ENCODE measurements around the gene FRAT1.
A peak's percentile ranks its signal among the peaks of the same experiment; 100 is the strongest.
"Not testable (repeated sequence)": the region's sequence is repeated elsewhere in the genome, so short reads cannot be mapped to it uniquely, and the experiment has no call there.

The FRAT1 gene, protein sequence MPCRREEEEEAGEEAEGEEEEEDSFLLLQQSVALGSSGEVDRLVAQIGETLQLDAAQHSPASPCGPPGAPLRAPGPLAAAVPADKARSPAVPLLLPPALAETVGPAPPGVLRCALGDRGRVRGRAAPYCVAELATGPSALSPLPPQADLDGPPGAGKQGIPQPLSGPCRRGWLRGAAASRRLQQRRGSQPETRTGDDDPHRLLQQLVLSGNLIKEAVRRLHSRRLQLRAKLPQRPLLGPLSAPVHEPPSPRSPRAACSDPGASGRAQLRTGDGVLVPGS

GRCh38 chr10:97318772-97319651, at the start of gene FRAT1:
TSS of gene FRAT1 (plus strand) at chr10:97319271. CDS start at chr10:97319454, 183 bp downstream.
- peak within 1 kb of the TSS; percentile 83 for H3K4me3 ChIP-seq (ENCODE audit: low read length)
- H3K9me3 ChIP-seq (ENCODE audit: insufficient read depth, low read depth, low read length): no peaks in the 10 kb centered on the region
- H3K27ac ChIP-seq (ENCODE audit: low read length): no peak within 1 kb of the TSS
- peak within 1 kb of the TSS; percentile 98 for H3K9ac ChIP-seq (ENCODE audit: low read depth, low read length)
- peaks cover 13% of the 10 kb centered on the region for H3K4me1 ChIP-seq (ENCODE audit: insufficient read depth, low read length)
- H3K36me3 ChIP-seq (ENCODE audit: insufficient read depth, low read depth, low read length): no peaks in the 10 kb centered on the region
- peaks cover 46% of the 10 kb centered on the region for H3K27me3 ChIP-seq (ENCODE audit: insufficient read depth, low read length)

- no peaks in the 10 kb centered on the region for H3K36me3 ChIP-seq (ENCODE audit: insufficient read depth, low read depth, low read length)
- no peaks in the 10 kb centered on the region for H3K9me3 ChIP-seq (ENCODE audit: insufficient read depth, low read depth, low read length)
- no peaks in the 10 kb centered on the region for H3K27me3 ChIP-seq (ENCODE audit: insufficient read depth, low read length)
- H3K27ac ChIP-seq (ENCODE audit: low read length): no peak overlapping the region
- H3K4me3 ChIP-seq (ENCODE audit: low read length): no peak overlapping the region
- no peak overlapping the region for H3K9ac ChIP-seq (ENCODE audit: low read depth, low read length)
- H3K4me1 ChIP-seq (ENCODE audit: insufficient read depth, low read length): peaks cover 3% of the 10 kb centered on the region; the same call in 1 of the 2 replicates
Measured at GRCh38 chr10:97270523-97271154, 48.4 kb upstream of the FRAT1 start.

DNA sequence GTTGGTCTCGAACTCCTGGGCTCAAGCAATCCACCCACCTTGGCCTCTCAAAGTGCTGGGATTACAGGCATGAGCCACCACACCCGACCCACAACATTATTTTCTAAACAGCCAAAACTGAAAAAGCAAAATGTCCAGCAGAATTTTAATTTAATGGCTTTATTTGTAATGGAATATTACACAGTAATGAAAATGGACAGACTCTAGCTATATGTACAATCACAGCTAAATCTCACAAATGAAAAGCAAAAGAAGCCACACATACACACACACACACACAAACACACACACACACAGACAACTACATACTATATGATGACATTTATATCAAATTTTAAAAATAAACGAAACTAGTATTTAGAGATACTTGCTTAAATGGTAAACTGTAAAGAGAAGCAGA, 45.4 kb upstream of the FRAT1 start:
- H3K27me3 ChIP-seq (ENCODE audit: insufficient read depth, low read length): no peaks in the 10 kb centered on the region
- no peak overlapping the region for H3K4me3 ChIP-seq (ENCODE audit: low read length)
- H3K9me3 ChIP-seq (ENCODE audit: insufficient read depth, low read depth, low read length): no peaks in the 10 kb centered on the region
- H3K27ac ChIP-seq (ENCODE audit: low read length): no peak overlapping the region
- H3K36me3 ChIP-seq (ENCODE audit: insufficient read depth, low read depth, low read length): no peaks in the 10 kb centered on the region
- H3K9ac ChIP-seq (ENCODE audit: low read depth, low read length): no peak overlapping the region
- H3K4me1 ChIP-seq (ENCODE audit: insufficient read depth, low read length): no peaks in the 10 kb centered on the region

GRCh38 chr10:97274828-97275227, 44.2 kb upstream of the FRAT1 start:
- H3K4me1 ChIP-seq (ENCODE audit: insufficient read depth, low read length): no peaks in the 10 kb centered on the region
- no peak overlapping the region for H3K27ac ChIP-seq (ENCODE audit: low read length)
- H3K9ac ChIP-seq (ENCODE audit: low read depth, low read length): no peak overlapping the region
- H3K36me3 ChIP-seq (ENCODE audit: insufficient read depth, low read depth, low read length): no peaks in the 10 kb centered on the region
- no peak overlapping the region for H3K4me3 ChIP-seq (ENCODE audit: low read length)
- no peaks in the 10 kb centered on the region for H3K27me3 ChIP-seq (ENCODE audit: insufficient read depth, low read length)
- no peaks in the 10 kb centered on the region for H3K9me3 ChIP-seq (ENCODE audit: insufficient read depth, low read depth, low read length)

DNA sequence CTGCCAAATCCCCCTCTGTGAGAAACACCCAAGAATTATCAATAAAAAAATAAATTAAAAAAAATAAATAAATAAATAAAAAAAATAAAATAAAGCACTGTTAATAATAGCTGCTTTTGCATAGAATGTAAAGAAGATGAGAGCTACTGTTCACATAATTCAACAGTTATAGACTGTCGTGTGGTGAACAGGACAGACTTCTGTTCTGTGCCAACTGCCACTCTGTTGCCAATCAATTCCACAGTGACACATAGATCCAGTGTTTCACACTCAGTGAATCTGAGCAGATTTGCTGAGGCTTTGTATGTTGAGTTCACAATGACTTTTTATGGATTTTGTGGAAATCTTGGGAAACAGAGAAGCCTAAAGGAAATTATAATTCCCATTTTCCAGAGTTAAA, 41.5 kb upstream of the FRAT1 start:
- H3K4me1 ChIP-seq (ENCODE audit: insufficient read depth, low read length): no peaks in the 10 kb centered on the region
- no peak overlapping the region for H3K9ac ChIP-seq (ENCODE audit: low read depth, low read length)
- H3K27ac ChIP-seq (ENCODE audit: low read length): no peak overlapping the region

GRCh38 chr10:97278491-97278989, 40.5 kb upstream of the FRAT1 start:
- H3K36me3 ChIP-seq (ENCODE audit: insufficient read depth, low read depth, low read length): no peaks in the 10 kb centered on the region
- no peak overlapping the region for H3K4me3 ChIP-seq (ENCODE audit: low read length)
- H3K27me3 ChIP-seq (ENCODE audit: insufficient read depth, low read length): no peaks in the 10 kb centered on the region
- H3K9ac ChIP-seq (ENCODE audit: low read depth, low read length): no peak overlapping the region
- H3K27ac ChIP-seq (ENCODE audit: low read length): no peak overlapping the region
- no peaks in the 10 kb centered on the region for H3K4me1 ChIP-seq (ENCODE audit: insufficient read depth, low read length)
- no peaks in the 10 kb centered on the region for H3K9me3 ChIP-seq (ENCODE audit: insufficient read depth, low read depth, low read length)

More for the DNA sequence above, 41.5 kb upstream of the FRAT1 start:
- Histone ChIP-seq H3K4me3 (ENCODE audit: low read length) (no peak overlapping the region), H3K27me3 (ENCODE audit: insufficient read depth, low read length) (no peaks in the 10 kb centered on the region), H3K9me3 (ENCODE audit: insufficient read depth, low read depth, low read length) (no peaks in the 10 kb centered on the region), H3K36me3 (ENCODE audit: insufficient read depth, low read depth, low read length) (no peaks in the 10 kb centered on the region)

GRCh38 chr10:97279121-97279815, 39.8 kb upstream of the FRAT1 start:
- no peak overlapping the region for H3K9ac ChIP-seq (ENCODE audit: low read depth, low read length)
- no peaks in the 10 kb centered on the region for H3K4me1 ChIP-seq (ENCODE audit: insufficient read depth, low read length)
- H3K27ac ChIP-seq (ENCODE audit: low read length): no peak overlapping the region

GRCh38 chr10:97280783-97281182, 38.3 kb upstream of the FRAT1 start:
- no peak overlapping the region for H3K9ac ChIP-seq (ENCODE audit: low read depth, low read length)
- H3K4me1 ChIP-seq (ENCODE audit: insufficient read depth, low read length): no peaks in the 10 kb centered on the region
- no peak overlapping the region for H3K4me3 ChIP-seq (ENCODE audit: low read length)
- no peaks in the 10 kb centered on the region for H3K9me3 ChIP-seq (ENCODE audit: insufficient read depth, low read depth, low read length)
- no peaks in the 10 kb centered on the region for H3K27me3 ChIP-seq (ENCODE audit: insufficient read depth, low read length)
- H3K27ac ChIP-seq (ENCODE audit: low read length): no peak overlapping the region
- no peaks in the 10 kb centered on the region for H3K36me3 ChIP-seq (ENCODE audit: insufficient read depth, low read depth, low read length)

More at GRCh38 chr10:97279121-97279815, 39.8 kb upstream of the FRAT1 start:
- no peaks in the 10 kb centered on the region for H3K36me3 ChIP-seq (ENCODE audit: insufficient read depth, low read depth, low read length)
- H3K9me3 ChIP-seq (ENCODE audit: insufficient read depth, low read depth, low read length): no peaks in the 10 kb centered on the region
- no peak overlapping the region for H3K4me3 ChIP-seq (ENCODE audit: low read length)
- no peaks in the 10 kb centered on the region for H3K27me3 ChIP-seq (ENCODE audit: insufficient read depth, low read length)

GRCh38 chr10:97290076-97290475, 29.0 kb upstream of the FRAT1 start:
- not testable (repeated sequence) for H3K27ac ChIP-seq (ENCODE audit: low read length); H3K4me3 ChIP-seq (ENCODE audit: low read length); H3K9me3 ChIP-seq (ENCODE audit: insufficient read depth, low read depth, low read length); H3K4me1 ChIP-seq (ENCODE audit: insufficient read depth, low read length); H3K27me3 ChIP-seq (ENCODE audit: insufficient read depth, low read length); H3K9ac ChIP-seq (ENCODE audit: low read depth, low read length)
- peaks cover 13% of the 10 kb centered on the region for H3K36me3 ChIP-seq (ENCODE audit: insufficient read depth, low read depth, low read length)

DNA sequence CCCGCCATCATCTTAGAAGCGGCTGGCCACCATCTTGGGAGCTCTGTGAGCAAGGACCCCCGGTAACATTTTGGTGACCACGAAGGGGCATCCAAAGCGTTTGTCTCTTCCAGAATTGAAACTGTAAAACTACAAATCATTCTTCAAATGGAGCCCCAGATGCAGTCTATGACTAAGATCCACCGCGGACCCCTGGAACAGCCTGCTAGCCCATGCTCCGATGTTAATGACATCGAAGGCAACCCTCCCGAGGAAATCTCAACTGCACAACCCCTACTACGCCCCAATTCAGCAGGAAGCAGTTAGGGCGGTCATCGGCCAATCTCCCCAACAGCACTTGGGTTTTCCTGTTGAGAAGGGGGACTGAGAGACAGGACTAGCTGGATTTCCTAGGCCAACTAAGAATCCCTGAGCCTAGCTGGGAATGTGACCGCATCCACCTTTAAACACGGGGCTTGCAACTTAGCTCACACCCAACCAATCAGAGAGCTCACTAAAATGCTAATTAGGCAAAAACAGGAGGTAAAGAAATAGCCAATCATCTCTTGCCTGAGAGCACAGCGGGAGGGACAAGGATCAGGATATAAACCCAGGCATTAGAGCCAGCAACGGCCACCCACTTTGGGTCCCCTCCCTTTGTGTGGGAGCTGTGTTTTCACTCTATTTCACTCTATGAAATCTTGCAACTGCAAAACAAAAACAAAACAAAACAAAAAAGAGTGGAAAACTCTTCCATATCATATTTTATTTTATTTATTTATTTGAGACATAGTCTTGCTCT, 28.3 kb upstream of the FRAT1 start:
- not testable (repeated sequence) for H3K4me3 ChIP-seq (ENCODE audit: low read length); H3K27me3 ChIP-seq (ENCODE audit: insufficient read depth, low read length); H3K9me3 ChIP-seq (ENCODE audit: insufficient read depth, low read depth, low read length); H3K9ac ChIP-seq (ENCODE audit: low read depth, low read length); H3K27ac ChIP-seq (ENCODE audit: low read length); H3K4me1 ChIP-seq (ENCODE audit: insufficient read depth, low read length)
- H3K36me3 ChIP-seq (ENCODE audit: insufficient read depth, low read depth, low read length): peaks cover 13% of the 10 kb centered on the region

All from iPS-20b (cell line).